ENCODE data around the gene KCTD5. TPM values are rescaled to one million over a fixed set of nuclear protein-coding genes. Genes with fewer than 3 reads are reported as not detected.
A peak's percentile ranks its signal among the peaks of the same experiment; 100 is the strongest.
"Not testable (repeated sequence)": the region's sequence is repeated elsewhere in the genome, so short reads cannot be mapped to it uniquely, and the experiment has no call there.

The KCTD5 gene
- 11.9 TPM for polyA plus RNA-seq (2013)

- DNase-seq: peak; percentile 96 to 97 (median 97)
- CTCF ChIA-PET: no interaction called here
- POLR2A ChIA-PET: interaction anchor here (0.6 kb wide), 1 partner anchor 10 kb away, joined by 3 read pairs; no protein-coding TSS in a partner anchor
- H3K27me3 ChIP-seq (replicated peaks in 2 of 5; ENCODE audit: control insufficient read depth in 4 of 5, insufficient read depth in 5 of 5, low read length in 4 of 5): no peaks in the 10 kb centered on the region
- WGBS (ENCODE audit: insufficient coverage): 0% methylated on average over 54 of the region's 73 CpGs
- H3K4me3 ChIP-seq (ENCODE audit: control insufficient read depth in 1 of 7, extremely low read depth in 1 of 7, insufficient read depth in 4 of 7, low read depth in 2 of 7, low read length in 6 of 7): peak within 1 kb of the TSS; percentile 77 to 99 (median 98)
- peak within 1 kb of the TSS; percentile 61 to 87 for H3K27ac ChIP-seq (ENCODE audit: insufficient read depth in 1 of 2, low read depth in 1 of 2, low read length in 2 of 2, poor library complexity in 1 of 2, severe bottlenecking in 2 of 2)
- no peaks in the 10 kb centered on the region for H3K36me3 ChIP-seq (ENCODE audit: control insufficient read depth in 4 of 4, insufficient read depth in 4 of 4, low read length in 3 of 4)
- peaks cover 3 to 31% (median 21%) of the 10 kb centered on the region in 4 experiments for H3K4me1 ChIP-seq (ENCODE audit: control extremely low read depth in 1 of 4, control insufficient read depth in 4 of 4, insufficient read depth in 4 of 4, low read length in 3 of 4)
- H3K9me3 ChIP-seq (ENCODE audit: control extremely low read depth in 1 of 5, control insufficient read depth in 4 of 5, insufficient read depth in 2 of 5, low read depth in 1 of 5, low read length in 4 of 5): no peaks in the 10 kb centered on the region
These were observed at the start of gene KCTD5 for GRCh38 chr16:2682209-2683021. TSS of gene KCTD5 (plus strand) at chr16:2682523. CDS start at chr16:2682549, 26 bp downstream.

- H3K27ac ChIP-seq (ENCODE audit: insufficient read depth in 1 of 2, low read depth in 1 of 2, low read length in 2 of 2, poor library complexity in 1 of 2, severe bottlenecking in 2 of 2); H3K4me1 ChIP-seq (ENCODE audit: control extremely low read depth in 1 of 4, control insufficient read depth in 4 of 4, insufficient read depth in 4 of 4, low read length in 3 of 4); POLR2A ChIA-PET; CTCF ChIA-PET; DNase-seq; H3K27me3 ChIP-seq (replicated peaks in 2 of 5; ENCODE audit: control insufficient read depth in 4 of 5, insufficient read depth in 5 of 5, low read length in 4 of 5); H3K4me3 ChIP-seq (ENCODE audit: control insufficient read depth in 1 of 7, extremely low read depth in 1 of 7, insufficient read depth in 4 of 7, low read depth in 2 of 7, low read length in 6 of 7); H3K9me3 ChIP-seq (ENCODE audit: control extremely low read depth in 1 of 5, control insufficient read depth in 4 of 5, insufficient read depth in 2 of 5, low read depth in 1 of 5, low read length in 4 of 5); H3K36me3 ChIP-seq (ENCODE audit: control insufficient read depth in 4 of 4, insufficient read depth in 4 of 4, low read length in 3 of 4): not testable (repeated sequence)
- WGBS (ENCODE audit: insufficient coverage): no CpG with 5 or more reads among the region's 12 CpGs
These were observed 43.1 kb upstream of the KCTD5 start for GRCh38 chr16:2639071-2639721.

GRCh38 chr16:2639722-2640072 lies 42.6 kb upstream of the KCTD5 start:
- DNase-seq; CTCF ChIA-PET; H3K9me3 ChIP-seq (ENCODE audit: control extremely low read depth in 1 of 5, control insufficient read depth in 4 of 5, insufficient read depth in 2 of 5, low read depth in 1 of 5, low read length in 4 of 5); H3K27ac ChIP-seq (ENCODE audit: insufficient read depth in 1 of 2, low read depth in 1 of 2, low read length in 2 of 2, poor library complexity in 1 of 2, severe bottlenecking in 2 of 2); H3K36me3 ChIP-seq (ENCODE audit: control insufficient read depth in 4 of 4, insufficient read depth in 4 of 4, low read length in 3 of 4); H3K27me3 ChIP-seq (replicated peaks in 2 of 5; ENCODE audit: control insufficient read depth in 4 of 5, insufficient read depth in 5 of 5, low read length in 4 of 5); POLR2A ChIA-PET; H3K4me3 ChIP-seq (ENCODE audit: control insufficient read depth in 1 of 7, extremely low read depth in 1 of 7, insufficient read depth in 4 of 7, low read depth in 2 of 7, low read length in 6 of 7); H3K4me1 ChIP-seq (ENCODE audit: control extremely low read depth in 1 of 4, control insufficient read depth in 4 of 4, insufficient read depth in 4 of 4, low read length in 3 of 4): not testable (repeated sequence)
- no CpG with 5 or more reads among the region's 9 CpGs for WGBS (ENCODE audit: insufficient coverage)

GRCh38 chr16:2642561-2642960 lies 39.8 kb upstream of the KCTD5 start:
- H3K27ac ChIP-seq (ENCODE audit: insufficient read depth in 1 of 2, low read depth in 1 of 2, low read length in 2 of 2, poor library complexity in 1 of 2, severe bottlenecking in 2 of 2); CTCF ChIA-PET; H3K4me1 ChIP-seq (ENCODE audit: control extremely low read depth in 1 of 4, control insufficient read depth in 4 of 4, insufficient read depth in 4 of 4, low read length in 3 of 4); POLR2A ChIA-PET; DNase-seq; H3K4me3 ChIP-seq (ENCODE audit: control insufficient read depth in 1 of 7, extremely low read depth in 1 of 7, insufficient read depth in 4 of 7, low read depth in 2 of 7, low read length in 6 of 7); H3K36me3 ChIP-seq (ENCODE audit: control insufficient read depth in 4 of 4, insufficient read depth in 4 of 4, low read length in 3 of 4); H3K27me3 ChIP-seq (replicated peaks in 2 of 5; ENCODE audit: control insufficient read depth in 4 of 5, insufficient read depth in 5 of 5, low read length in 4 of 5); H3K9me3 ChIP-seq (ENCODE audit: control extremely low read depth in 1 of 5, control insufficient read depth in 4 of 5, insufficient read depth in 2 of 5, low read depth in 1 of 5, low read length in 4 of 5): not testable (repeated sequence)
- no CpG with 5 or more reads among the region's 17 CpGs for WGBS (ENCODE audit: insufficient coverage)

- WGBS (ENCODE audit: insufficient coverage): no CpG with 5 or more reads among the region's 12 CpGs
- DNase-seq; CTCF ChIA-PET; H3K27me3 ChIP-seq (replicated peaks in 2 of 5; ENCODE audit: control insufficient read depth in 4 of 5, insufficient read depth in 5 of 5, low read length in 4 of 5); H3K27ac ChIP-seq (ENCODE audit: insufficient read depth in 1 of 2, low read depth in 1 of 2, low read length in 2 of 2, poor library complexity in 1 of 2, severe bottlenecking in 2 of 2); H3K4me1 ChIP-seq (ENCODE audit: control extremely low read depth in 1 of 4, control insufficient read depth in 4 of 4, insufficient read depth in 4 of 4, low read length in 3 of 4); H3K36me3 ChIP-seq (ENCODE audit: control insufficient read depth in 4 of 4, insufficient read depth in 4 of 4, low read length in 3 of 4); H3K4me3 ChIP-seq (ENCODE audit: control insufficient read depth in 1 of 7, extremely low read depth in 1 of 7, insufficient read depth in 4 of 7, low read depth in 2 of 7, low read length in 6 of 7); H3K9me3 ChIP-seq (ENCODE audit: control extremely low read depth in 1 of 5, control insufficient read depth in 4 of 5, insufficient read depth in 2 of 5, low read depth in 1 of 5, low read length in 4 of 5); POLR2A ChIA-PET: not testable (repeated sequence)
These were observed 37.4 kb upstream of the KCTD5 start for GRCh38 chr16:2644754-2645453.

GRCh38 chr16:2651268-2651871 lies 31.0 kb upstream of the KCTD5 start:
- DNase-seq; POLR2A ChIA-PET; H3K4me1 ChIP-seq (ENCODE audit: control extremely low read depth in 1 of 4, control insufficient read depth in 4 of 4, insufficient read depth in 4 of 4, low read length in 3 of 4); H3K9me3 ChIP-seq (ENCODE audit: control extremely low read depth in 1 of 5, control insufficient read depth in 4 of 5, insufficient read depth in 2 of 5, low read depth in 1 of 5, low read length in 4 of 5); CTCF ChIA-PET; H3K27me3 ChIP-seq (replicated peaks in 2 of 5; ENCODE audit: control insufficient read depth in 4 of 5, insufficient read depth in 5 of 5, low read length in 4 of 5); H3K27ac ChIP-seq (ENCODE audit: insufficient read depth in 1 of 2, low read depth in 1 of 2, low read length in 2 of 2, poor library complexity in 1 of 2, severe bottlenecking in 2 of 2); H3K4me3 ChIP-seq (ENCODE audit: control insufficient read depth in 1 of 7, extremely low read depth in 1 of 7, insufficient read depth in 4 of 7, low read depth in 2 of 7, low read length in 6 of 7); H3K36me3 ChIP-seq (ENCODE audit: control insufficient read depth in 4 of 4, insufficient read depth in 4 of 4, low read length in 3 of 4): not testable (repeated sequence)
- no CpG with 5 or more reads among the region's 14 CpGs for WGBS (ENCODE audit: insufficient coverage)

GRCh38 chr16:2653915-2654314 lies 28.4 kb upstream of the KCTD5 start:
- H3K9me3 ChIP-seq (ENCODE audit: control extremely low read depth in 1 of 5, control insufficient read depth in 4 of 5, insufficient read depth in 2 of 5, low read depth in 1 of 5, low read length in 4 of 5); CTCF ChIA-PET; H3K36me3 ChIP-seq (ENCODE audit: control insufficient read depth in 4 of 4, insufficient read depth in 4 of 4, low read length in 3 of 4); POLR2A ChIA-PET; H3K4me1 ChIP-seq (ENCODE audit: control extremely low read depth in 1 of 4, control insufficient read depth in 4 of 4, insufficient read depth in 4 of 4, low read length in 3 of 4); DNase-seq; H3K4me3 ChIP-seq (ENCODE audit: control insufficient read depth in 1 of 7, extremely low read depth in 1 of 7, insufficient read depth in 4 of 7, low read depth in 2 of 7, low read length in 6 of 7); H3K27ac ChIP-seq (ENCODE audit: insufficient read depth in 1 of 2, low read depth in 1 of 2, low read length in 2 of 2, poor library complexity in 1 of 2, severe bottlenecking in 2 of 2): not testable (repeated sequence)
- H3K27me3 ChIP-seq (replicated peaks in 2 of 5; ENCODE audit: control insufficient read depth in 4 of 5, insufficient read depth in 5 of 5, low read length in 4 of 5): peaks cover 0 to 18% (median 7%) of the 10 kb centered on the region in 5 experiments
- WGBS (ENCODE audit: insufficient coverage): no CpG with 5 or more reads among the region's 13 CpGs

Measured in common myeloid progenitor, CD34-positive (primary cell).